A673 (cell line): ENCODE data around the gene SCYL3. TPM values are rescaled to one million over a fixed set of nuclear protein-coding genes. Genes with fewer than 3 reads are reported as not detected.

Experiments used
- BruUV-seq: library from RNA; stranded (reverse); fragments of 400-500 nt; replicated peaks from 2 replicates; lab custom pipeline; 2021; lab: Mats Ljungman, UMichigan
- CTCF ChIA-PET: fragments of 300-600 bp; sonication (Branson Sonifier 250); formaldehyde crosslinking; loops from one replicate; lab custom pipeline; 2022; ENCODE audit warnings: antibody characterized with exemption; lab: Charles Lee
- POLR2A ChIA-PET: fragments of 300-600 bp; sonication (Branson Sonifier 250); formaldehyde crosslinking; loops from one replicate; lab custom pipeline; 2022; ENCODE audit warnings: antibody characterized with exemption; ENCODE audit not compliant: low non-redundant PET; lab: Charles Lee
- DNase-seq: peaks from one replicate; pipeline ENCODE4 v3.0.0-alpha.2; 2015; ENCODE audit warnings: low spot score
- H3K27ac ChIP-seq: fragments of 200-600 bp; sonication (generic); 2 replicates; pipeline ENCODE4 v1.5.1; 2016; ENCODE audit warnings: mixed run types, low read depth, mild to moderate bottlenecking, mixed read lengths, antibody characterized with exemption, low read length; ENCODE audit not compliant: poor library complexity, severe bottlenecking
- H3K27me3 ChIP-seq: fragments of 200-600 bp; sonication (generic); replicated peaks from 2 replicates; pipeline ENCODE4 v1.6.1; 2017; ENCODE audit warnings: mixed run types, low read depth, mild to moderate bottlenecking, mixed read lengths, antibody characterized with exemption, low read length; ENCODE audit not compliant: insufficient read depth, poor library complexity
- H3K36me3 ChIP-seq: fragments of 200-600 bp; sonication (generic); 2 replicates; pipeline ENCODE4 v1.6.1; 2016; ENCODE audit warnings: mixed run types, mild to moderate bottlenecking, mixed read lengths, antibody characterized with exemption, low read length; ENCODE audit not compliant: insufficient read depth, poor library complexity, severe bottlenecking
- H3K4me1 ChIP-seq: fragments of 200-600 bp; sonication (generic); 2 replicates; pipeline ENCODE4 v1.6.1; 2017; ENCODE audit warnings: mixed run types, mild to moderate bottlenecking, mixed read lengths, antibody characterized with exemption, low read length; ENCODE audit not compliant: insufficient read depth, poor library complexity, severe bottlenecking
- H3K4me3 ChIP-seq: fragments of 200-600 bp; sonication (generic); 2 replicates; pipeline ENCODE4 v1.5.1; 2016; ENCODE audit warnings: low read depth, mixed run types, mild to moderate bottlenecking, mixed read lengths, low read length; ENCODE audit not compliant: poor library complexity, severe bottlenecking
- H3K9me3 ChIP-seq: fragments of 200-600 bp; sonication (generic); 2 replicates; pipeline ENCODE4 v1.6.1; 2016; ENCODE audit warnings: mixed run types, low read depth, mild to moderate bottlenecking, mixed read lengths, antibody characterized with exemption, low read length; ENCODE audit not compliant: poor library complexity, severe bottlenecking
- EZH2 ChIP-seq: fragments of 200-600 bp; sonication (generic); IDR thresholded peaks from 2 replicates; pipeline ENCODE4 v1.6.1; 2017; ENCODE audit warnings: borderline replicate concordance, low read depth, mild to moderate bottlenecking, mixed read lengths, antibody characterized with exemption, low read length; ENCODE audit not compliant: poor library complexity, severe bottlenecking
- intact Hi-C: fragments of 100-400 bp; cut with micrococcal nuclease; formaldehyde crosslinking; loops from one replicate; pipeline ENCODE4 v1.10.0; 2022; ENCODE audit not compliant: unreplicated experiment
- total RNA-seq: library from RNA; stranded (reverse); gene quantifications from 2 replicates; pipeline ENCODE4 v1.2.3, GENCODE V29; 2021
- TF ChIP-seq, protein P1 (sequence below): fragments of 300-800, 200-600 bp; sonication (generic); conservative IDR thresholded peaks from 2 replicates; pipeline ENCODE4 v1.5.1; 2017; ENCODE audit warnings: low read depth, mild to moderate bottlenecking, antibody characterized with exemption, low read length, moderate library complexity, mixed read lengths

Gene SCYL3
- total RNA-seq, 1 experiment from 2014 or later: 5.3 TPM

DNA sequence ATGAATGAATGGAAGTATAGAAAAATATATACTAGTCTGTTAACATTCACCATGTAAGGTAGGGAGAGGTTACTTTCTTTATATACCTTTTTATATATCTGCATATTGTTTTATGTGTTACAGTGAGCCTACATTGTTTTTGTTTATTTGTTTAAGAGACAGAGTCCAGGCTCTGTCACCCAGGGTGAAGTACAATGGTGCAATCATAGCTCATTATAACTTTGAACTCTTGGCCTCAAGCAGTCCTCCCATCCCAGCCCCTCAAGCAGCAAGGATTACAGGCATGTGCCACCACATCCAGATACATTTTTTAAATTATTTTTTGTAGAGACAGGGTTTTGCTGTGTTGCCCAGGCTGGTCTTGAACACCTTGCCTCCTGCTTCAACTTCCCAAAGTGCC, 7.4 kb upstream of the SCYL3 start:
- POLR2A ChIA-PET: no interaction called here
- TF ChIP-seq, protein P1, sequence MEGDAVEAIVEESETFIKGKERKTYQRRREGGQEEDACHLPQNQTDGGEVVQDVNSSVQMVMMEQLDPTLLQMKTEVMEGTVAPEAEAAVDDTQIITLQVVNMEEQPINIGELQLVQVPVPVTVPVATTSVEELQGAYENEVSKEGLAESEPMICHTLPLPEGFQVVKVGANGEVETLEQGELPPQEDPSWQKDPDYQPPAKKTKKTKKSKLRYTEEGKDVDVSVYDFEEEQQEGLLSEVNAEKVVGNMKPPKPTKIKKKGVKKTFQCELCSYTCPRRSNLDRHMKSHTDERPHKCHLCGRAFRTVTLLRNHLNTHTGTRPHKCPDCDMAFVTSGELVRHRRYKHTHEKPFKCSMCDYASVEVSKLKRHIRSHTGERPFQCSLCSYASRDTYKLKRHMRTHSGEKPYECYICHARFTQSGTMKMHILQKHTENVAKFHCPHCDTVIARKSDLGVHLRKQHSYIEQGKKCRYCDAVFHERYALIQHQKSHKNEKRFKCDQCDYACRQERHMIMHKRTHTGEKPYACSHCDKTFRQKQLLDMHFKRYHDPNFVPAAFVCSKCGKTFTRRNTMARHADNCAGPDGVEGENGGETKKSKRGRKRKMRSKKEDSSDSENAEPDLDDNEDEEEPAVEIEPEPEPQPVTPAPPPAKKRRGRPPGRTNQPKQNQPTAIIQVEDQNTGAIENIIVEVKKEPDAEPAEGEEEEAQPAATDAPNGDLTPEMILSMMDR: no peak
- TF ChIP-seq EZH2: no peak

DNA sequence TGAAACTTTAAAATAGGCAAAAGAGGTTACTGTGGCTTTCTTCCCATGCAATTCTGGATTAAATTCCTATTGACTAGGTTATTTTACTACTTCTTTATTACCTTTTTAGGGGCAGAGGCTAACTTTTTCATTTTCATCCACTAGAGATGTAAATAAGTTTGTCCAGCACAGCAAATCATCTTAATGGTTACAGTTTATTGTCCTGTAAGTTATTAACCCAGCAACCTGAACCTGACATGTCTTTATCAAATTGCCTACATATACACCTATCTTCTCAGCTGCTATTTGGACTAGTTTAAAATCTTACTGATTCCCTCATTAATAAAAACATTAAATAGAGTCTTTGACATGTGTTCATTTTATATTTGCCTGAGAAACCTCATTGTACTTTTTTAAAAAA, 6.9 kb upstream of the SCYL3 start:
- no TSS peak for BruUV-seq
- Histone ChIP-seq H3K36me3 (no peaks in the 10 kb centered on the region), H3K4me1 (no peaks in the 10 kb centered on the region), H3K27me3 (peaks cover 45% of the 10 kb centered on the region), H3K9me3 (no peaks in the 10 kb centered on the region), H3K27ac (no peak overlapping the region), H3K4me3 (no peak overlapping the region)
- TF ChIP-seq, protein P1: no peak
- TF ChIP-seq EZH2: no peak
- ChIA-PET CTCF (no interaction called here), POLR2A (no interaction called here)
- intact Hi-C loops: loop anchor here (10.0 kb wide), 1 partner anchor 64 kb away; no protein-coding TSS in a partner anchor
- DNase-seq: no peak

More for the DNA sequence above, 7.4 kb upstream of the SCYL3 start:
- intact Hi-C loops: loop anchor here (10.0 kb wide), 1 partner anchor 64 kb away; no protein-coding TSS in a partner anchor
- no TSS peak for BruUV-seq
- DNase-seq: no peak
- H3K36me3 ChIP-seq: no peaks in the 10 kb centered on the region
- no peaks in the 10 kb centered on the region for H3K4me1 ChIP-seq
- CTCF ChIA-PET: no interaction called here
- H3K4me3 ChIP-seq: no peak overlapping the region
- no peaks in the 10 kb centered on the region for H3K9me3 ChIP-seq
- H3K27ac ChIP-seq: no peak overlapping the region
- peaks cover 45% of the 10 kb centered on the region for H3K27me3 ChIP-seq

DNA sequence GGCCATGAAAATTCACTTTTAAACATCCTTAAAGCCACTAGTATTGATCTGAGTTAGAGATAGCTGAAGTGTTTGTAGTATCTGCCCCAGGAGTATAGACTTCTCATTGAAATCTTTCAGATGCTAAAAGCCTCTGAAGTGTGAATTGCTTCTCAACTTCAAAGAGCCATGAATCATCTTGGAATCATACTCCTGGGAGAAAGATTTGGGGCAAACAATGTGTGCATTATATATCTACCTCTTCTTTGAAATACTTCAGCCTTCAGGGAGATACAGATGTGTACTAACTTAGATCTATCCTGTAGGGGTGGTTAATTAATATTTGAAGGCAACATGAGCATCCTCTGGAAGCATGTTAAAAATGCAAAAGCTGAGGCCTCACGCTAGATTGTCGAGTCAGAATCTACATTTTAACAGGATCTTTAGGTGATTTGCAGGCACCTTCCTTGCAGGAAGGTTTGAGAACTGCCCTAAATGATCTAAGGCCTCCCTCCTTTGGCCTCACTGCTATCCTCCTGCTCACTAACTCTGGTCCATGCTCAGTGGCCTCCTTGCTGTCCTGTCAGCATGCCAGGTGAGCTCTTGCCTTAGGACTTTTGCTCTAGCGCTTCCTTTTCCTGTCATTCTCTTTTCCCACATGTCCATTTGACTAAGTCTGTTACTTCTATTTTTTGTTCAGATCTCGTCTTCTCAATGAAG, 6.0 kb upstream of the SCYL3 start:
- intact Hi-C loops: loop anchor here (10.0 kb wide), 1 partner anchor 65 kb away; no protein-coding TSS in a partner anchor
- TF ChIP-seq, protein P1: no peak
- no peak for TF ChIP-seq EZH2
- no peaks in the 10 kb centered on the region for H3K9me3 ChIP-seq
- BruUV-seq: no TSS peak
- ChIA-PET POLR2A (no interaction called here), CTCF (no interaction called here)
- peaks cover under 1% of the 10 kb centered on the region for H3K4me1 ChIP-seq
- peaks cover 45% of the 10 kb centered on the region for H3K27me3 ChIP-seq
- DNase-seq: no peak
- H3K4me3 ChIP-seq: no peak overlapping the region
- H3K36me3 ChIP-seq: no peaks in the 10 kb centered on the region
- no peak overlapping the region for H3K27ac ChIP-seq
